Ovary (tissue), 9 donors: Measurements from ENCODE around the gene TAF4. TPM values are rescaled to one million over a fixed set of nuclear protein-coding genes. Genes with fewer than 3 reads are reported as not detected.
"Not testable (repeated sequence)": the region's sequence is repeated elsewhere in the genome, so short reads cannot be mapped to it uniquely, and the experiment has no call there.

Experiments used
- DNase-seq, 5 donors: peaks; one replicate each; pipeline ENCODE4 v3.0.0-alpha.2; 2019 to 2020
- H3K27ac ChIP-seq, 2 donors: fragments of 200-600 bp; one replicate each; pipeline versions ENCODE4 v1.5.1 to v1.8.0; 2019 to 2022
- H3K27me3 ChIP-seq: fragments of 200-600 bp; one replicate; pipeline ENCODE4 v1.8.0; 2022
- H3K36me3 ChIP-seq: fragments of 200-600 bp; sonication (generic); one replicate; pipeline ENCODE4 v1.5.1; 2019
- H3K4me1 ChIP-seq: one replicate; pipeline ENCODE4 v1.8.1; 2013; ENCODE audit warnings: mild to moderate bottlenecking, moderate library complexity; ENCODE audit not compliant: insufficient read depth
- H3K4me3 ChIP-seq: fragments of 200-600 bp; sonication (generic); one replicate; pipeline ENCODE4 v1.5.1; 2017
- H3K9me3 ChIP-seq, 2 donors: fragments of 200-600 bp in 1 of 2; sonication (generic) in 1 of 2; one replicate each; pipeline versions ENCODE4 v1.5.1 to v1.8.1; 2013 to 2019; ENCODE audit warnings: mild to moderate bottlenecking in 1 of 2, moderate library complexity in 1 of 2
- CTCF ChIP-seq, 3 donors: fragments of 450-650 bp in 2 of 3; fragments of 200-600 bp in 1 of 3; IDR thresholded peaks; one replicate each; pipeline versions ENCODE4 v1.5.1 to v1.8.0; 2016 to 2022; ENCODE audit warnings: antibody characterized with exemption in 3 of 3, mild to moderate bottlenecking in 1 of 3
- EP300 ChIP-seq: sonication (generic); formaldehyde crosslinking; IDR thresholded peaks from one replicate; pipeline ENCODE4 v1.6.1; 2017; ENCODE audit warnings: antibody characterized with exemption
- POLR2A ChIP-seq: fragments of 450-650 bp; IDR thresholded peaks from one replicate; pipeline ENCODE4 v1.6.1; 2017; ENCODE audit warnings: antibody characterized with exemption, mild to moderate bottlenecking, moderate library complexity
- WGBS, 3 donors: extraction: QIAGEN DNeasy Blood & Tissue Kit in 1 of 3; methylation state at CpG; one replicate each; pipeline versions ENCODE4 v1.1.5 to v1.1.7; 2013 to 2017; 5-methylcytosine and 5-hydroxymethylcytosine counted together
- intact Hi-C, 4 donors: fragments of 100-400 bp; cut with DNase I; formaldehyde crosslinking; loops; one replicate each; pipeline versions ENCODE4 v1.11.0 to v1.15.1; 2022 to 2023
- polyA plus RNA-seq, 2 donors: library from polyadenylated mRNA; stranded (reverse); fragments of 200-250 nt in 1 of 2; fragments of 350-450 nt in 1 of 2; fragmentation: Illumina TruSeq in 1 of 2; extraction: RNeasy Lipid Tissue Mini Kit (QIAGEN cat#74804) in 1 of 2; gene quantifications; one replicate each; pipeline ENCODE4 v1.2.3, GENCODE V29; 2013 to 2014
- total RNA-seq, 7 donors: library from RNA; depleted of rRNA in 2 of 7; stranded (reverse); fragments of >200 nt in 2 of 7; fragmentation: NEBNext Ultra II Directional in 3 of 7; extraction: Animal tissue kit (Norgen Biotek cat#: 25700) in 3 of 7; gene quantifications; one replicate each; pipeline versions ENCODE4 v1.1.0 to v1.2.4, GENCODE V29; 2016 to 2023
- donor health status: DM: no; HTN: no; CAD: no; lungs with moderate emphysema.
- donor health status: DM: no; HTN: no; CAD: no.
- donor health status: Bipolar disorder and iron deficiency.
- donor health status: DM: yes; HTN: yes; CAD: no.
- donor health status: DM: no; HTN: no; CAD: no.
- donor health status: DM: yes; HTN: yes; CAD: no.

The TAF4 gene
- total and polyA plus RNA-seq, 9 donors = 9.3 to 34.7 (median 19.8) TPM

GRCh38 chr20:61949714-61950640, 115.7 kb downstream of the TAF4 start:
- 81 to 94% (median 90%) methylated on average over 18 to 21 of the region's 21 CpGs for WGBS, 3 donors
- Histone ChIP-seq H3K36me3 (no peaks in the 10 kb centered on the region), H3K27ac (no peak overlapping the region), H3K9me3 (no peaks in the 10 kb centered on the region), H3K4me3 (no peak overlapping the region), H3K4me1 (peaks cover 22% of the 10 kb centered on the region), H3K27me3 (no peaks in the 10 kb centered on the region)
- intact Hi-C loops = no loop called here
- TF ChIP-seq CTCF (IDR thresholded peaks at IDR 0.05) = no peak
- no peak for TF ChIP-seq POLR2A
- TF ChIP-seq EP300 = no peak
- DNase-seq = peak in 2 of 5 donors; percentile 15 to 27

- intact Hi-C loops = no loop called here
- Histone ChIP-seq H3K4me3 (no peak overlapping the region), H3K9me3 (no peaks in the 10 kb centered on the region), H3K4me1 (peaks cover 16% of the 10 kb centered on the region), H3K27me3 (no peaks in the 10 kb centered on the region), H3K27ac (no peak overlapping the region), H3K36me3 (no peaks in the 10 kb centered on the region)
- DNase-seq = peak in 1 of 5 donors; percentile 7
- no peak for TF ChIP-seq EP300
- no peak for TF ChIP-seq CTCF (IDR thresholded peaks at IDR 0.05)
- TF ChIP-seq POLR2A = no peak
- WGBS, 3 donors = 90 to 94% (median 92%) methylated on average over 7 of the region's 7 CpGs
These were observed 116.3 kb downstream of the TAF4 start for GRCh38 chr20:61949363-61949713.

DNA sequence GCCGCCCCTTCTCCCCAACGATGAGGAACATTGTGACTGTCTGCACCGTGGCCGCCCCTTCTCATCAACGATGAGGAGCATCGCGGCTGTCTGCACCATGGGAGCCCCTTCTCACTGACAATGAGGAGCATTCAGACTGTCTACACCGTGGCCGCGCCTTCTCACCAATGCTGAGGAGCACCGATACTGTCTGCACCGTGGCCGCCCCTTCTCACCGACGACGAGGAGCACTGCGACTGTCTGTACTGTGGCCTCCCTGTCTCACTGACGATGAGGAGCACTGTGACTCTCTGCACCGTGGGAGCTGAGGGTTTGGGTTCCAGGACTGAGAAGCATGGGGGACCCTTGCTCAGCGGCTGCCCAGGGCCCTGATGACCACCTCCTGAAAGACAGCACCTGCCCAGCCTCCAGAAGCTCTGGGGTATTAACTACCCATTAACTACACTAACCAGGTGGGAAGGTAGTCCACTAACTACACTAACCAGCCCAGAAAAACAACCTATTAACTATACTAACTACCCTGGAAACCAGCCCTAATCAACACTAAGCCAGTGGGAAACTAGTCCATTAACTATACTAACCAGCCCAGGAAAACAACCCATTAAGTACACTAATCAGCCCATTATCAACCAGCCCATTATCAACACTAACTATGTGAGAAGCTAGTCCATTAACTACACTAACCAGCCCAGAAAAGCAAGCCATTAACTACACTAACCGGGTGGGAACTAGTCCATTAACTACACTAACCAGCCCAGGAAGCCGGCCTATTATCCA, 116.9 kb downstream of the TAF4 start:
- intact Hi-C loops = no loop called here
- H3K4me1 ChIP-seq = peaks cover 14% of the 10 kb centered on the region
- TF ChIP-seq POLR2A (no peak), CTCF (IDR thresholded peaks at IDR 0.05) (no peak), EP300 (no peak)
- H3K9me3 ChIP-seq = no peaks in the 10 kb centered on the region
- 88 to 96% (median 92%) methylated on average over 22 of the region's 22 CpGs for WGBS, 3 donors
- H3K27me3 ChIP-seq = no peaks in the 10 kb centered on the region
- H3K36me3 ChIP-seq = no peaks in the 10 kb centered on the region
- no peak overlapping the region for H3K4me3 ChIP-seq
- DNase-seq = no peak
- H3K27ac ChIP-seq = no peak overlapping the region

DNA sequence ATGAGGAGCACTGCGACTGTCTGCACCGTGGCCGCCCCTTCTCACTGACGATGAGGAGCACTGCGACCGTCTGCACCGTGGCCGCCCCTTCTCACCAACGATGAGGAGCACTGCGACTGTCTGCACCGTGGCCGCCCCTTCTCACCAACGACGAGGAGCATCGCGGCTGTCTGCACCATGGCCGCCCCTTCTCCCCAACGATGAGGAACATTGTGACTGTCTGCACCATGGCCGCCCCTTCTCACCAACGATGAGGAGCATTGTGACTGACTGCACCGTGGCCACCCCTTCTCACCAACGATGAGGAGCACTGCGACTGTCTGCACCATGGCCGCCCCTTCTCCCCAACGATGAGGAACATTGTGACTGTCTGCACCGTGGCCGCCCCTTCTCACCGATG, 117.6 kb downstream of the TAF4 start:
- intact Hi-C loops, H3K27ac ChIP-seq, DNase-seq, H3K4me1 ChIP-seq, H3K9me3 ChIP-seq, H3K27me3 ChIP-seq, H3K36me3 ChIP-seq, H3K4me3 ChIP-seq: not testable (repeated sequence)
- 80 to 88% (median 83%) methylated on average over 24 to 28 of the region's 28 CpGs for WGBS, 3 donors

DNA sequence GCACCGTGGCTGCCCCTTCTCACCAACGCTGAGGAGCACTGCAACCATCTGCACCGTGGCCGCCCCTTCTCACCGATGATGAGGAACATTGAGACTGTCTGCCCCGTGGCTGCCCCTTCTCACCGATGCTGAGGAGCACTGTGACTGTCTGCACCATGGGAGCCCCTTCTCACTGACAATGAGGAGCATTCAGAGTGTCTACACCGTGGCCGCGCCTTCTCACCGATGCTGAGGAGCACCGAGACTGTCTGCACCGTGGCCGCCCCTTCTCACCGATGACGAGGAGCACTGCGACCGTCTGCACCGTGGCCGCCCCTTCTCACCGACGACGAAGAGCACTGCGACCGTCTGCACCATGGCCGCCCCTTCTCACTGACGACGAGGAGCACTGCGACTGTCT, 120.2 kb downstream of the TAF4 start:
- H3K4me1 ChIP-seq, H3K27me3 ChIP-seq, intact Hi-C loops, H3K27ac ChIP-seq, H3K4me3 ChIP-seq, H3K36me3 ChIP-seq, H3K9me3 ChIP-seq: not testable (repeated sequence)
- 73 to 97% (median 93%) methylated on average over 18 to 24 of the region's 29 CpGs for WGBS, 3 donors
- DNase-seq = peak in 1 of 5 donors; percentile 6

GRCh38 chr20:61944967-61945366, 120.7 kb downstream of the TAF4 start:
- H3K36me3 ChIP-seq, H3K4me3 ChIP-seq, H3K4me1 ChIP-seq, H3K9me3 ChIP-seq, intact Hi-C loops, H3K27ac ChIP-seq, H3K27me3 ChIP-seq: not testable (repeated sequence)
- peak in 1 of 5 donors; percentile 9 for DNase-seq
- WGBS, 3 donors = 79 to 89% (median 87%) methylated on average over 3 to 18 of the region's 34 CpGs
